ENCODE measurements around the gene APOD. TPM values are rescaled to one million over a fixed set of nuclear protein-coding genes. Genes with fewer than 3 reads are reported as not detected.
"Not testable (repeated sequence)": the region's sequence is repeated elsewhere in the genome, so short reads cannot be mapped to it uniquely, and the experiment has no call there.

The APOD gene
- total RNA-seq, 1 experiment from 2014 or later = not detected

GRCh38 chr3:195612075-195612800, 28.5 kb upstream of the APOD start:
- Histone ChIP-seq H3K9me3 (ENCODE audit: low read depth, low read length, poor library complexity, severe bottlenecking) (peaks cover 7% of the 10 kb centered on the region), H3K27me3 (replicated peaks; ENCODE audit: insufficient read depth, low read depth, low read length, poor library complexity) (no peaks in the 10 kb centered on the region), H3K4me3 (ENCODE audit: low read depth, low read length, poor library complexity, severe bottlenecking) (no peak overlapping the region), H3K4me1 (ENCODE audit: insufficient read depth, low read length, poor library complexity, severe bottlenecking) (no peaks in the 10 kb centered on the region), H3K27ac (ENCODE audit: low read depth, low read length, poor library complexity, severe bottlenecking) (no peak overlapping the region), H3K36me3 (ENCODE audit: insufficient read depth, low read length, poor library complexity, severe bottlenecking) (no peaks in the 10 kb centered on the region)
- CTCF ChIA-PET = no interaction called here
- intact Hi-C loops (cut with micrococcal nuclease; ENCODE audit: unreplicated experiment) = no loop called here
- TF ChIP-seq CTCF (conservative IDR thresholded peaks at IDR 0.05; ENCODE audit: low read depth, low read length) (no peak), EZH2 (IDR thresholded peaks at IDR 0.05; ENCODE audit: borderline replicate concordance, low read depth, low read length, poor library complexity, severe bottlenecking) (no peak)
- DNase-seq (ENCODE audit: low spot score) = no peak
- BruUV-seq (replicated peaks) = no TSS peak
- POLR2A ChIA-PET (ENCODE audit: low non-redundant PET) = no interaction called here

- no peak overlapping the region for H3K27ac ChIP-seq (ENCODE audit: low read depth, low read length, poor library complexity, severe bottlenecking)
- H3K27me3 ChIP-seq (replicated peaks; ENCODE audit: insufficient read depth, low read depth, low read length, poor library complexity) = no peaks in the 10 kb centered on the region
- POLR2A ChIA-PET (ENCODE audit: low non-redundant PET) = no interaction called here
- H3K4me1 ChIP-seq (ENCODE audit: insufficient read depth, low read length, poor library complexity, severe bottlenecking) = no peaks in the 10 kb centered on the region
- intact Hi-C loops (cut with micrococcal nuclease; ENCODE audit: unreplicated experiment) = no loop called here
- CTCF ChIA-PET = no interaction called here
- H3K36me3 ChIP-seq (ENCODE audit: insufficient read depth, low read length, poor library complexity, severe bottlenecking) = no peaks in the 10 kb centered on the region
- no peak overlapping the region for H3K4me3 ChIP-seq (ENCODE audit: low read depth, low read length, poor library complexity, severe bottlenecking)
- H3K9me3 ChIP-seq (ENCODE audit: low read depth, low read length, poor library complexity, severe bottlenecking) = peaks cover 30% of the 10 kb centered on the region
- DNase-seq (ENCODE audit: low spot score) = no peak
- no TSS peak for BruUV-seq (replicated peaks)
- TF ChIP-seq EZH2 (IDR thresholded peaks at IDR 0.05; ENCODE audit: borderline replicate concordance, low read depth, low read length, poor library complexity, severe bottlenecking) (no peak), CTCF (conservative IDR thresholded peaks at IDR 0.05; ENCODE audit: low read depth, low read length) (no peak)
Observed at GRCh38 chr3:195609229-195609628, 25.5 kb upstream of the APOD start.

- intact Hi-C loops (cut with micrococcal nuclease; ENCODE audit: unreplicated experiment); BruUV-seq (replicated peaks): not testable (repeated sequence)
Observed at GRCh38 chr3:195601785-195602184, 18.0 kb upstream of the APOD start.

GRCh38 chr3:195601382-195601781, 17.6 kb upstream of the APOD start:
- intact Hi-C loops (cut with micrococcal nuclease; ENCODE audit: unreplicated experiment) = no loop called here
- Histone ChIP-seq H3K4me3 (ENCODE audit: low read depth, low read length, poor library complexity, severe bottlenecking) (no peak overlapping the region), H3K27me3 (replicated peaks; ENCODE audit: insufficient read depth, low read depth, low read length, poor library complexity) (no peaks in the 10 kb centered on the region), H3K27ac (ENCODE audit: low read depth, low read length, poor library complexity, severe bottlenecking) (no peak overlapping the region), H3K9me3 (ENCODE audit: low read depth, low read length, poor library complexity, severe bottlenecking) (peaks cover 14% of the 10 kb centered on the region), H3K36me3 (ENCODE audit: insufficient read depth, low read length, poor library complexity, severe bottlenecking) (no peaks in the 10 kb centered on the region), H3K4me1 (ENCODE audit: insufficient read depth, low read length, poor library complexity, severe bottlenecking) (peaks cover 21% of the 10 kb centered on the region)
- TF ChIP-seq CTCF (conservative IDR thresholded peaks at IDR 0.05; ENCODE audit: low read depth, low read length) = no peak
- TF ChIP-seq EZH2 (IDR thresholded peaks at IDR 0.05; ENCODE audit: borderline replicate concordance, low read depth, low read length, poor library complexity, severe bottlenecking) = no peak
- POLR2A ChIA-PET (ENCODE audit: low non-redundant PET) = no interaction called here
- BruUV-seq (replicated peaks) = no TSS peak
- CTCF ChIA-PET = no interaction called here
- DNase-seq (ENCODE audit: low spot score) = no peak

More at GRCh38 chr3:195601785-195602184, 18.0 kb upstream of the APOD start:
- Histone ChIP-seq H3K9me3 (ENCODE audit: low read depth, low read length, poor library complexity, severe bottlenecking) (peaks cover 18% of the 10 kb centered on the region), H3K4me1 (ENCODE audit: insufficient read depth, low read length, poor library complexity, severe bottlenecking) (peaks cover 19% of the 10 kb centered on the region)
- H3K27me3 ChIP-seq (replicated peaks; ENCODE audit: insufficient read depth, low read depth, low read length, poor library complexity); DNase-seq (ENCODE audit: low spot score); H3K27ac ChIP-seq (ENCODE audit: low read depth, low read length, poor library complexity, severe bottlenecking); H3K4me3 ChIP-seq (ENCODE audit: low read depth, low read length, poor library complexity, severe bottlenecking); POLR2A ChIA-PET (ENCODE audit: low non-redundant PET); CTCF ChIA-PET; H3K36me3 ChIP-seq (ENCODE audit: insufficient read depth, low read length, poor library complexity, severe bottlenecking): not testable (repeated sequence)

- H3K9me3 ChIP-seq (ENCODE audit: low read depth, low read length, poor library complexity, severe bottlenecking); H3K27me3 ChIP-seq (replicated peaks; ENCODE audit: insufficient read depth, low read depth, low read length, poor library complexity); H3K36me3 ChIP-seq (ENCODE audit: insufficient read depth, low read length, poor library complexity, severe bottlenecking); CTCF ChIA-PET; BruUV-seq (replicated peaks); DNase-seq (ENCODE audit: low spot score); H3K27ac ChIP-seq (ENCODE audit: low read depth, low read length, poor library complexity, severe bottlenecking); H3K4me3 ChIP-seq (ENCODE audit: low read depth, low read length, poor library complexity, severe bottlenecking); intact Hi-C loops (cut with micrococcal nuclease; ENCODE audit: unreplicated experiment); POLR2A ChIA-PET (ENCODE audit: low non-redundant PET): not testable (repeated sequence)
- peaks cover 21% of the 10 kb centered on the region for H3K4me1 ChIP-seq (ENCODE audit: insufficient read depth, low read length, poor library complexity, severe bottlenecking)
Observed at GRCh38 chr3:195599926-195600325, 16.2 kb upstream of the APOD start.

All from A673 (cell line).